Endothelial cell (in vitro differentiated cells): ENCODE results near the gene PIP4K2B. TPM values are rescaled to one million over a fixed set of nuclear protein-coding genes. Genes with fewer than 3 reads are reported as not detected.
A peak's percentile ranks its signal among the peaks of the same experiment; 100 is the strongest.

Experiments
- DNase-seq: peaks from one replicate; pipeline ENCODE4 v3.0.0; 2021; ENCODE audit warnings: low spot score
- H3K27ac Mint-ChIP-seq: one replicate; pipeline ENCODE4 v1.8.0; 2021; ENCODE audit warnings: mixed read lengths, inconsistent platforms; ENCODE audit not compliant: unreplicated experiment
- H3K27me3 Mint-ChIP-seq: one replicate; pipeline ENCODE4 v1.8.0; 2021; ENCODE audit warnings: mild to moderate bottlenecking, moderate library complexity, mixed read lengths, inconsistent platforms; ENCODE audit not compliant: unreplicated experiment
- H3K36me3 Mint-ChIP-seq: one replicate; pipeline ENCODE4 v1.8.0; 2021; ENCODE audit warnings: mild to moderate bottlenecking, low read depth, mixed read lengths, inconsistent platforms; ENCODE audit not compliant: unreplicated experiment
- H3K4me1 Mint-ChIP-seq: one replicate; pipeline ENCODE4 v1.8.0; 2021; ENCODE audit warnings: mild to moderate bottlenecking, mixed read lengths, inconsistent platforms; ENCODE audit not compliant: unreplicated experiment
- H3K4me3 Mint-ChIP-seq: one replicate; pipeline ENCODE4 v1.8.0; 2021; ENCODE audit warnings: mild to moderate bottlenecking, mixed read lengths, inconsistent platforms; ENCODE audit not compliant: unreplicated experiment
- H3K9me3 Mint-ChIP-seq: one replicate; pipeline ENCODE4 v1.8.0; 2021; ENCODE audit warnings: mixed read lengths, inconsistent platforms; ENCODE audit not compliant: unreplicated experiment
- CTCF ChIP-seq: fragments of 200-600 bp; sonication (generic); IDR thresholded peaks from one replicate; pipeline ENCODE4 v1.5.0; 2021; ENCODE audit warnings: antibody characterized with exemption; ENCODE audit not compliant: unreplicated experiment
- total RNA-seq: library from RNA; stranded (reverse); fragmentation: NEBNext Ultra II Directional; extraction: Animal tissue kit (Norgen Biotek cat#: 25700); gene quantifications from one replicate; pipeline ENCODE4 v1.2.1, GENCODE V29; 2021; ENCODE audit not compliant: unreplicated experiment

The PIP4K2B gene
- total RNA-seq, 1 donor from 2014 or later = 91.7 TPM

DNA sequence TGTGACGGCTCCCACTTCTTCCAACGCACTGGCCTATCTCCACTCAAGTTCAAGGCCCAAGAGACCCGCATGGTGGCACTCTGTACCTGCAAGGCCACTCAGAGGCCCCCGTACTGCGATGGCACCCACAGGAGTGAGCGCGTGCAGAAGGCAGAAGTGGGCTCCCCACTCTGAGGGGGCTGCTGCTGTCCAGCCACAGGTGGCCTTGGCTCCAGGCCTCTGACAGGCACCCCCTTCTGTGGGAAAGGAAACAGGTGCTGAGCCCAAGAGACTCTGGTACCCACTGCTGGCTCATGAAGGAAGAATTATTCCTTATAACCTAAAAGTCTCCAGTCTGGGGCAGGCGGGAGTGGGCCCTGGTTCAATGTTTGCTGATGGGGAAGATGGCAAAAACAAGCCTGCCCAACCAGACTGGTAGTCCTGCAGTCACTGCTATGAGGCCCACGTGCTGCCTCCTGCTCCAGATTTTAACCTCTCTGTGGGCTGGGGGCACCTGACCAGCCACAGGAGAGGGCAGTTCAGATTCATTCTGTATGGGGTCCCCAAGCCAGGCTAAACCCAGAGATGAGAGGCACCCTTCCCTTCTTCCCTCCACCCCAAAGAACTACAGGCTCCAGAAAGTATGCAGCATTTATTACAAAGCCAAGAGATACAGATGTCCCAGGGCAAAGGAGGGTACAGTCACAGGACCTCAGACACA is 65.9 kb downstream of the PIP4K2B start:
- H3K4me3 Mint-ChIP-seq = peak overlapping the region; percentile 79
- TF ChIP-seq CTCF = no peak
- H3K9me3 Mint-ChIP-seq = no peaks in the 10 kb centered on the region
- no peak overlapping the region for H3K27ac Mint-ChIP-seq
- peaks cover 24% of the 10 kb centered on the region for H3K36me3 Mint-ChIP-seq
- H3K4me1 Mint-ChIP-seq = peaks cover 29% of the 10 kb centered on the region
- H3K27me3 Mint-ChIP-seq = peaks cover 14% of the 10 kb centered on the region
- DNase-seq = no peak

- Mint-ChIP-seq H3K36me3 (peaks cover 25% of the 10 kb centered on the region), H3K27me3 (peaks cover 15% of the 10 kb centered on the region), H3K4me3 (peak overlapping the region; percentile 80), H3K27ac (peak overlapping the region; percentile 91), H3K4me1 (peaks cover 35% of the 10 kb centered on the region), H3K9me3 (no peaks in the 10 kb centered on the region)
- no peak for TF ChIP-seq CTCF
- no peak for DNase-seq
Measured at GRCh38 chr17:38732376-38733281, 66.7 kb downstream of the PIP4K2B start.

GRCh38 chr17:38731526-38732294 is 67.6 kb downstream of the PIP4K2B start:
- Mint-ChIP-seq H3K9me3 (no peaks in the 10 kb centered on the region), H3K27me3 (peaks cover 15% of the 10 kb centered on the region), H3K4me1 (peaks cover 35% of the 10 kb centered on the region), H3K36me3 (peaks cover 26% of the 10 kb centered on the region), H3K4me3 (peak overlapping the region; percentile 80), H3K27ac (peak overlapping the region; percentile 91)
- TF ChIP-seq CTCF = no peak
- DNase-seq = no peak

- H3K4me1 Mint-ChIP-seq = peaks cover 35% of the 10 kb centered on the region
Measured at GRCh38 chr17:38730526-38731379, 68.6 kb downstream of the PIP4K2B start.

More at GRCh38 chr17:38730526-38731379, 68.6 kb downstream of the PIP4K2B start:
- peaks cover 17% of the 10 kb centered on the region for H3K27me3 Mint-ChIP-seq
- TF ChIP-seq CTCF = no peak
- DNase-seq = no peak
- H3K9me3 Mint-ChIP-seq = no peaks in the 10 kb centered on the region
- peak overlapping the region; percentile 53 for H3K27ac Mint-ChIP-seq
- peak overlapping the region; percentile 92 for H3K4me3 Mint-ChIP-seq
- peaks cover 26% of the 10 kb centered on the region for H3K36me3 Mint-ChIP-seq
